Stomach (tissue), 4 donors: Measurements from ENCODE around the gene ELOVL5.

Experiments
- EP300 ChIP-seq: sonication (generic); formaldehyde crosslinking; IDR thresholded peaks from one replicate; pipeline ENCODE4 v1.6.1; 2017; ENCODE audit warnings: antibody characterized with exemption
- TF ChIP-seq, protein P1 (sequence below), 7 experiments: fragments of 450-650 bp in 4 of 7; fragments of 200-600 bp in 3 of 7; sonication (generic) in 3 of 7; IDR thresholded peaks; one replicate each; pipeline ENCODE4 v1.5.1; 2016 to 2019; ENCODE audit warnings: antibody characterized with exemption in 7 of 7, control low read depth in 2 of 7, mild to moderate bottlenecking in 1 of 7

DNA sequence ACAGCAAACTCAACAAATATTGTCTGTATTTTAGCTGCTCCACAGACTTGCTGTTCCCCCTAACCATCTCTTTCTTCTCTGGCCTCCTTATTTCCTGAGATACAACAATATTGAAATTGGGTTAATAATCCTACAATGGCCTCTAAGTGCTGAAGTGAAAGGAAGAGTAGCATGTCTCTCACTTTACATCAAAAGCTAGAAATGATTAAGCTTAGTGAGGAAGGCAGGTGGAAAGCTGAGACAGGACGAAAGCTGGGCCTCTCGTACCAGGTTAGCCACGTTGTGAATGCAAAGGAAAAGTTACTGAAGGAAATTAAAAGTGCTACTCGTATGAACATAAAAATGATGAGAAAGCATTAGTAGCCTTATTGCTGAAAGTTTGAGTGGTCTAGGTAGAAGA, 63.8 kb downstream of the ELOVL5 start:
- TF ChIP-seq EP300, result no peak
- TF ChIP-seq, protein P1, sequence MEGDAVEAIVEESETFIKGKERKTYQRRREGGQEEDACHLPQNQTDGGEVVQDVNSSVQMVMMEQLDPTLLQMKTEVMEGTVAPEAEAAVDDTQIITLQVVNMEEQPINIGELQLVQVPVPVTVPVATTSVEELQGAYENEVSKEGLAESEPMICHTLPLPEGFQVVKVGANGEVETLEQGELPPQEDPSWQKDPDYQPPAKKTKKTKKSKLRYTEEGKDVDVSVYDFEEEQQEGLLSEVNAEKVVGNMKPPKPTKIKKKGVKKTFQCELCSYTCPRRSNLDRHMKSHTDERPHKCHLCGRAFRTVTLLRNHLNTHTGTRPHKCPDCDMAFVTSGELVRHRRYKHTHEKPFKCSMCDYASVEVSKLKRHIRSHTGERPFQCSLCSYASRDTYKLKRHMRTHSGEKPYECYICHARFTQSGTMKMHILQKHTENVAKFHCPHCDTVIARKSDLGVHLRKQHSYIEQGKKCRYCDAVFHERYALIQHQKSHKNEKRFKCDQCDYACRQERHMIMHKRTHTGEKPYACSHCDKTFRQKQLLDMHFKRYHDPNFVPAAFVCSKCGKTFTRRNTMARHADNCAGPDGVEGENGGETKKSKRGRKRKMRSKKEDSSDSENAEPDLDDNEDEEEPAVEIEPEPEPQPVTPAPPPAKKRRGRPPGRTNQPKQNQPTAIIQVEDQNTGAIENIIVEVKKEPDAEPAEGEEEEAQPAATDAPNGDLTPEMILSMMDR (IDR thresholded peaks at IDR 0.05), result no peak
